ENCODE results near the gene KCNF1.

The KCNF1 gene

DNA sequence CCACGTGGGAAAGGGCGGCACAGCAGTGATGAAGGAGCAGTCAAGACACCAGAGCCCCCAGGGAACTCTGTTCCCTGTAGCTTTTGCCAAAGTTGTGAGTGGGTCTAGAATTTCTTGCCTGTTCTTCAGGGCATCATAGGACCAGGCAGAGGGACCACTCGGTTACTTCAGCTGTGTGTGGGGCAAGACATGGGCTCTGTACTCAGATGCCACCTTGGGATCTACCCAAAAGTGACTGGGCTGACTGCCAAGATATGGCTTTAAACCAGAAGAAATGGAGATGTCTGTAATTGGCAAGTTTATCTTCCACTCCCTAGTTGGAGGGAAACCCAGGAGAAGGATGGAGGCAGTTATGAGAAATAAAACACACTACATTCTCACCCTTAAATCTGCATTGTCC is 29.6 kb downstream of the KCNF1 start:
- Histone ChIP-seq H3K27ac (ENCODE audit: low read length) (no peak overlapping the region), H3K4me2 (ENCODE audit: low read depth, low read length) (no peak overlapping the region), H3K9ac (ENCODE audit: low read length) (no peak overlapping the region), H2AFZ (ENCODE audit: low read length) (no peak overlapping the region), H3F3A (ENCODE audit: insufficient read depth, low read length) (no peaks in the 10 kb centered on the region), H3K27me3 (replicated peaks; ENCODE audit: insufficient read depth, low read length) (peaks cover 20% of the 10 kb centered on the region; the same call in 1 of the 2 replicates), H4K20me1 (ENCODE audit: insufficient read depth, low read length) (no peaks in the 10 kb centered on the region), H3K4me3 (ENCODE audit: low read length) (no peak overlapping the region), H3K9me3 (replicated peaks; ENCODE audit: insufficient read depth, low read length) (0 out of 2 replicates have a peak, but pooled peaks cover 4% of the 10 kb centered on the region), H3K79me2 (ENCODE audit: low read length) (no peaks in the 10 kb centered on the region), H3K9me2 (replicated peaks; ENCODE audit: insufficient read depth, low read length) (no peaks in the 10 kb centered on the region), H3K4me1 (ENCODE audit: low read length) (peaks cover 6% of the 10 kb centered on the region), H3K36me3 (replicated peaks; ENCODE audit: insufficient read depth, low read length) (no peaks in the 10 kb centered on the region)
- DNase-seq = no peak
- TF ChIP-seq CTCF (IDR thresholded peaks at IDR 0.05; ENCODE audit: low read length) = no peak
- TF ChIP-seq EZH2 (optimal IDR thresholded peaks at IDR 0.05; ENCODE audit: low read depth, low read length) = no peak
- TF ChIP-seq EZH2phosphoT487 (IDR thresholded peaks at IDR 0.05; ENCODE audit: low read length) = no peak

GRCh38 chr2:10944799-10945198 is 33.1 kb downstream of the KCNF1 start:
- H3K9me3 ChIP-seq (replicated peaks; ENCODE audit: insufficient read depth, low read length) = no peaks in the 10 kb centered on the region
- H3K27me3 ChIP-seq (replicated peaks; ENCODE audit: insufficient read depth, low read length) = peaks cover 20% of the 10 kb centered on the region; the same call in 1 of the 2 replicates
- no peak for DNase-seq
- no peaks in the 10 kb centered on the region for H4K20me1 ChIP-seq (ENCODE audit: insufficient read depth, low read length)
- H3K4me1 ChIP-seq (ENCODE audit: low read length) = no peaks in the 10 kb centered on the region
- no peak overlapping the region for H3K4me3 ChIP-seq (ENCODE audit: low read length)
- H3K4me2 ChIP-seq (ENCODE audit: low read depth, low read length) = no peak overlapping the region
- no peaks in the 10 kb centered on the region for H3F3A ChIP-seq (ENCODE audit: insufficient read depth, low read length)
- H3K79me2 ChIP-seq (ENCODE audit: low read length) = no peaks in the 10 kb centered on the region
- no peaks in the 10 kb centered on the region for H3K9me2 ChIP-seq (replicated peaks; ENCODE audit: insufficient read depth, low read length)
- no peak overlapping the region for H3K27ac ChIP-seq (ENCODE audit: low read length)
- H3K9ac ChIP-seq (ENCODE audit: low read length) = no peak overlapping the region
- TF ChIP-seq CTCF (IDR thresholded peaks at IDR 0.05; ENCODE audit: low read length) (no peak), EZH2 (optimal IDR thresholded peaks at IDR 0.05; ENCODE audit: low read depth, low read length) (no peak), EZH2phosphoT487 (IDR thresholded peaks at IDR 0.05; ENCODE audit: low read length) (no peak)
- no peak overlapping the region for H2AFZ ChIP-seq (ENCODE audit: low read length)
- H3K36me3 ChIP-seq (replicated peaks; ENCODE audit: insufficient read depth, low read length) = no peaks in the 10 kb centered on the region

- H3K4me1 ChIP-seq (ENCODE audit: low read length) = no peaks in the 10 kb centered on the region
- H3K9ac ChIP-seq (ENCODE audit: low read length) = no peak overlapping the region
- no peak overlapping the region for H3K4me3 ChIP-seq (ENCODE audit: low read length)
- TF ChIP-seq CTCF (IDR thresholded peaks at IDR 0.05; ENCODE audit: low read length) = no peak
- no peak for TF ChIP-seq EZH2 (optimal IDR thresholded peaks at IDR 0.05; ENCODE audit: low read depth, low read length)
- no peak for TF ChIP-seq EZH2phosphoT487 (IDR thresholded peaks at IDR 0.05; ENCODE audit: low read length)
- H3K36me3 ChIP-seq (replicated peaks; ENCODE audit: insufficient read depth, low read length) = no peaks in the 10 kb centered on the region
- H3K9me2 ChIP-seq (replicated peaks; ENCODE audit: insufficient read depth, low read length) = no peaks in the 10 kb centered on the region
- no peaks in the 10 kb centered on the region for H3K9me3 ChIP-seq (replicated peaks; ENCODE audit: insufficient read depth, low read length)
- no peaks in the 10 kb centered on the region for H4K20me1 ChIP-seq (ENCODE audit: insufficient read depth, low read length)
- H3K79me2 ChIP-seq (ENCODE audit: low read length) = no peaks in the 10 kb centered on the region
- H2AFZ ChIP-seq (ENCODE audit: low read length) = no peak overlapping the region
- no peak overlapping the region for H3K27ac ChIP-seq (ENCODE audit: low read length)
- DNase-seq = no peak
- H3K4me2 ChIP-seq (ENCODE audit: low read depth, low read length) = no peak overlapping the region
- no peaks in the 10 kb centered on the region for H3F3A ChIP-seq (ENCODE audit: insufficient read depth, low read length)
- peaks cover 15% of the 10 kb centered on the region; the same call in 1 of the 2 replicates for H3K27me3 ChIP-seq (replicated peaks; ENCODE audit: insufficient read depth, low read length)
Observed at GRCh38 chr2:10946394-10946793, 34.7 kb downstream of the KCNF1 start.
